ENCODE data around the gene APBA1.

DNA sequence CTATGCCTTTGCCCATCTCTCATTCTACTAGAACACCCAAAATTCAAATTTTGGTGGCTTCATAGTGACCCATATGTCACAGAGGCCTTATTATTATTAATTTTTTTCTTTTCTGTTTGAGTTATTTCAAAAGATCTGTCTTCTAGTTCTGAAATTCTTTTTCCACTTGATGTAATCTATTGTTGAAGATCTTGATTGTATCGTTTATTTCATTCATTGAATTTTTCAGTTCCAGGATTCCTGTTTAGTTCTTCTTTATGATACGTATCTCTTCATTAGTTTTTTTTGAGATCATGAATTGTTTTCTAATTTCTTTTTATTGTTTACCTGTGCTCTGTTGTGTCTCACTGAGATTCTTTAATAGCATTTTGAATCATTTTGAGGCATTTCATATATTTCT, 24.6 kb upstream of the APBA1 start:
- no peak for TF ChIP-seq EZH2 (IDR thresholded peaks at IDR 0.05; ENCODE audit: borderline replicate concordance, low read depth, low read length, severe bottlenecking)
- TF ChIP-seq, protein P1, sequence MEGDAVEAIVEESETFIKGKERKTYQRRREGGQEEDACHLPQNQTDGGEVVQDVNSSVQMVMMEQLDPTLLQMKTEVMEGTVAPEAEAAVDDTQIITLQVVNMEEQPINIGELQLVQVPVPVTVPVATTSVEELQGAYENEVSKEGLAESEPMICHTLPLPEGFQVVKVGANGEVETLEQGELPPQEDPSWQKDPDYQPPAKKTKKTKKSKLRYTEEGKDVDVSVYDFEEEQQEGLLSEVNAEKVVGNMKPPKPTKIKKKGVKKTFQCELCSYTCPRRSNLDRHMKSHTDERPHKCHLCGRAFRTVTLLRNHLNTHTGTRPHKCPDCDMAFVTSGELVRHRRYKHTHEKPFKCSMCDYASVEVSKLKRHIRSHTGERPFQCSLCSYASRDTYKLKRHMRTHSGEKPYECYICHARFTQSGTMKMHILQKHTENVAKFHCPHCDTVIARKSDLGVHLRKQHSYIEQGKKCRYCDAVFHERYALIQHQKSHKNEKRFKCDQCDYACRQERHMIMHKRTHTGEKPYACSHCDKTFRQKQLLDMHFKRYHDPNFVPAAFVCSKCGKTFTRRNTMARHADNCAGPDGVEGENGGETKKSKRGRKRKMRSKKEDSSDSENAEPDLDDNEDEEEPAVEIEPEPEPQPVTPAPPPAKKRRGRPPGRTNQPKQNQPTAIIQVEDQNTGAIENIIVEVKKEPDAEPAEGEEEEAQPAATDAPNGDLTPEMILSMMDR (IDR thresholded peaks at IDR 0.05; ENCODE audit: borderline replicate concordance, extremely low read depth, low read length, poor library complexity, severe bottlenecking): no peak
